Kidney (tissue), 14 donors: Measurements from ENCODE around the gene SOBP. TPM values are rescaled to one million over a fixed set of nuclear protein-coding genes. Genes with fewer than 3 reads are reported as not detected.
"Not testable (repeated sequence)": the region's sequence is repeated elsewhere in the genome, so short reads cannot be mapped to it uniquely, and the experiment has no call there.

Source experiments
- DNase-seq, 5 donors: peaks; one replicate each; pipeline ENCODE4 v3.0.0-alpha.2; 2013 to 2020
- FAIRE-seq: peaks from 2 replicates; lab custom pipeline; 2012; peaks lifted over from hg19 to GRCh38; lab: Jason Lieb, UNC
- H3K27ac ChIP-seq, 2 donors: one replicate each; pipeline ENCODE4 v1.7.0; 2013; ENCODE audit warnings: low read depth in 2 of 2, low read length in 2 of 2, inconsistent platforms in 1 of 2
- H3K27me3 ChIP-seq: one replicate; pipeline ENCODE4 v1.7.1; 2013; ENCODE audit warnings: low read length, inconsistent platforms; ENCODE audit not compliant: control insufficient read depth, insufficient read depth
- H3K36me3 ChIP-seq, 3 donors: one replicate each; pipeline versions ENCODE4 v1.7.0 to v1.7.1; 2013; ENCODE audit warnings: low read length in 3 of 3, control low read depth in 1 of 3, inconsistent platforms in 1 of 3; ENCODE audit not compliant: insufficient read depth in 3 of 3, control insufficient read depth in 2 of 3
- H3K4me1 ChIP-seq, 3 donors: one replicate each; pipeline versions ENCODE4 v1.7.0 to v1.7.1; 2013; ENCODE audit warnings: low read length in 3 of 3, inconsistent platforms in 1 of 3, low read depth in 1 of 3; ENCODE audit not compliant: control insufficient read depth in 2 of 3, insufficient read depth in 2 of 3
- H3K4me3 ChIP-seq, 3 donors: one replicate each; pipeline versions ENCODE4 v1.7.0 to v1.8.1; 2013; ENCODE audit warnings: low read length in 3 of 3, control low read depth in 1 of 3, inconsistent platforms in 1 of 3
- H3K9ac ChIP-seq, 3 donors: one replicate each; pipeline versions ENCODE4 v1.7.0 to v1.7.1; 2013; ENCODE audit warnings: low read length in 3 of 3, control low read depth in 1 of 3, inconsistent platforms in 1 of 3
- H3K9me3 ChIP-seq, 3 donors: one replicate each; pipeline versions ENCODE4 v1.7.0 to v1.7.1; 2013; ENCODE audit warnings: low read length in 3 of 3, control low read depth in 1 of 3, inconsistent platforms in 1 of 3; ENCODE audit not compliant: control insufficient read depth in 2 of 3, insufficient read depth in 1 of 3
- intact Hi-C: fragments of 100-400 bp; cut with DNase I; formaldehyde crosslinking; loops from one replicate; pipeline ENCODE4 v1.11.1; 2022
- polyA plus RNA-seq: library from polyadenylated mRNA; stranded (reverse); fragments of 350-450 nt; fragmentation: Illumina TruSeq; extraction: RNeasy Lipid Tissue Mini Kit (QIAGEN cat#74804); gene quantifications from one replicate; pipeline ENCODE4 v1.2.3, GENCODE V29; 2014; ENCODE audit warnings: low read depth, low replicate concordance; ENCODE audit not compliant: insufficient read depth
- total RNA-seq: library from RNA; stranded (reverse); fragmentation: NEBNext Ultra II Directional; extraction: Animal tissue kit (Norgen Biotek cat#: 25700); gene quantifications from one replicate; pipeline ENCODE4 v1.2.1, GENCODE V29; 2021
- TF ChIP-seq, protein P1 (sequence below): IDR thresholded peaks from 3 replicates; pipeline ENCODE4 v1.5.1; 2012; ENCODE audit warnings: mild to moderate bottlenecking, moderate library complexity, borderline replicate concordance; ENCODE audit not compliant: insufficient read depth; ENCODE audit errors: extremely low read depth
- donor health status: control.
- donor health status: control.
- donor health status: control.
- donor health status: control.
- donor health status: control.
- donor health status: DM: yes; HTN: yes; CAD: no.
- donor health status: Normal renal cell carcinoma (clear cell type).

Gene SOBP
- total and polyA plus RNA-seq, 2 donors from 2014 or later: 5.4 to 9.5 TPM

DNA sequence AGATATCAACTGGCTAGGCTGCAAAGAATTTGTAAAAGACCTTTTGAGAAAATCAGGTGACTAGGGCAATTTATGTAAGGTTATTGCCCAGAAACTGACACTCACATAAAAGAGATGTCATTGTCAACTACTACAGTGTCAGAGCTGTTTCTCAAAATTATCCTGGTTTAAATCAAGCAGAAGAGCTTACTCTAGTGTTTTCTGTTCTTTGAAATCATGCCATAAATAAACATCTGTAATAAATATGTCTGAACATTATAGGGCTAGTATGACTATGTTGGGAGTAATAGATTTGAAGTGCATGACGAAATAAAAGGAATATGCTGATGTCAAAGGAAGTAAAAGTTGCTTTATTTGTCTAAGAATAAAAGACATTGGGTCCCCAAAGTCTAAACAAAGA lies 19.6 kb upstream of the SOBP start:
- TF ChIP-seq, protein P1, sequence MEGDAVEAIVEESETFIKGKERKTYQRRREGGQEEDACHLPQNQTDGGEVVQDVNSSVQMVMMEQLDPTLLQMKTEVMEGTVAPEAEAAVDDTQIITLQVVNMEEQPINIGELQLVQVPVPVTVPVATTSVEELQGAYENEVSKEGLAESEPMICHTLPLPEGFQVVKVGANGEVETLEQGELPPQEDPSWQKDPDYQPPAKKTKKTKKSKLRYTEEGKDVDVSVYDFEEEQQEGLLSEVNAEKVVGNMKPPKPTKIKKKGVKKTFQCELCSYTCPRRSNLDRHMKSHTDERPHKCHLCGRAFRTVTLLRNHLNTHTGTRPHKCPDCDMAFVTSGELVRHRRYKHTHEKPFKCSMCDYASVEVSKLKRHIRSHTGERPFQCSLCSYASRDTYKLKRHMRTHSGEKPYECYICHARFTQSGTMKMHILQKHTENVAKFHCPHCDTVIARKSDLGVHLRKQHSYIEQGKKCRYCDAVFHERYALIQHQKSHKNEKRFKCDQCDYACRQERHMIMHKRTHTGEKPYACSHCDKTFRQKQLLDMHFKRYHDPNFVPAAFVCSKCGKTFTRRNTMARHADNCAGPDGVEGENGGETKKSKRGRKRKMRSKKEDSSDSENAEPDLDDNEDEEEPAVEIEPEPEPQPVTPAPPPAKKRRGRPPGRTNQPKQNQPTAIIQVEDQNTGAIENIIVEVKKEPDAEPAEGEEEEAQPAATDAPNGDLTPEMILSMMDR: no peak
- Histone ChIP-seq H3K4me3 (no peak overlapping the region), H3K9ac (no peak overlapping the region), H3K4me1 (no peaks in the 10 kb centered on the region), H3K36me3 (no peaks in the 10 kb centered on the region), H3K27ac (no peak overlapping the region), H3K9me3 (no peaks in the 10 kb centered on the region), H3K27me3 (no peaks in the 10 kb centered on the region)
- DNase-seq: no peak
- FAIRE-seq: no peak
- intact Hi-C loops: no loop called here

DNA sequence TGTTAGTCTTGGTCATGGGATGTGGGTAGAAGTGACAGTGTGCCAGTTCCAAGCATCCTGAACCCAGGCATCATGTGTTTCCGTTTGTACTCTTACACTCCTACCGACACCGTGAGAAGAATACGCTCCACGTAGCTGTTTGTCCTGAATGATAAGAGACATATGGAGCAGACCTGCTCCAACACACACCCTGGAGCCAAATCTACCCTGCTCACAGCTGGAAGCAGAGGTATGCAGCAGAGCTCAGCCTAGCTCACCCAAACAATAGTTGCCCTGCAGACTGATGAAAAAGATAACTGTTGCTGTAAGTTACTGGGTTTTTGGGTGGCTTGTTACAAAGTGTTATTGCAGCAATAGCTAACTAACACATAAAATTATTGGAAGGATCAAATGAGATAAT lies 16.3 kb upstream of the SOBP start:
- intact Hi-C loops: no loop called here
- no peak for FAIRE-seq

DNA sequence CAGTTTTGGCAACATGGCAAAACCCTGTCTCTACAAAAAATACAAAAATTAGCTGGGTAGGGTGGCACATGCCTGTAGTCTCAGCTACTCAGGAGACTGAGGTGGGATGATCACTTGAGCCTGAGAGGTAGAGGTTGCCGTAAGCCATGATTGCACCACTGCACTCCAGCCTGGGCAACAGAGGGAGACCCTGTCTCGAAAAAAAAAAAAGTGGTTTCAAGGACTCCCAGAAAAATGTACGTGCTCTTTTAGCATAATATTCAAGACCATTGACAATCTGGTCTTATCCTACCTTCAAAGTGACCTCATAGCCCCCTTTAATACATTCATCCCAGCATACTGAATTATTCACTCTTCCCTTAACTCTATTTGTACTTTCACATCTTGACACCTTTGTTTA lies 14.6 kb upstream of the SOBP start:
- DNase-seq, FAIRE-seq, H3K9me3 ChIP-seq, H3K4me1 ChIP-seq, H3K27ac ChIP-seq, H3K9ac ChIP-seq, H3K27me3 ChIP-seq, H3K4me3 ChIP-seq, H3K36me3 ChIP-seq, intact Hi-C loops: not testable (repeated sequence)

More for the DNA sequence above, 16.3 kb upstream of the SOBP start:
- H3K9me3 ChIP-seq: no peaks in the 10 kb centered on the region
- no peaks in the 10 kb centered on the region for H3K36me3 ChIP-seq
- no peaks in the 10 kb centered on the region for H3K4me1 ChIP-seq
- no peak overlapping the region for H3K27ac ChIP-seq
- TF ChIP-seq, protein P1: no peak
- H3K27me3 ChIP-seq: no peaks in the 10 kb centered on the region
- H3K4me3 ChIP-seq: no peak overlapping the region
- no peak for DNase-seq
- H3K9ac ChIP-seq: no peak overlapping the region

DNA sequence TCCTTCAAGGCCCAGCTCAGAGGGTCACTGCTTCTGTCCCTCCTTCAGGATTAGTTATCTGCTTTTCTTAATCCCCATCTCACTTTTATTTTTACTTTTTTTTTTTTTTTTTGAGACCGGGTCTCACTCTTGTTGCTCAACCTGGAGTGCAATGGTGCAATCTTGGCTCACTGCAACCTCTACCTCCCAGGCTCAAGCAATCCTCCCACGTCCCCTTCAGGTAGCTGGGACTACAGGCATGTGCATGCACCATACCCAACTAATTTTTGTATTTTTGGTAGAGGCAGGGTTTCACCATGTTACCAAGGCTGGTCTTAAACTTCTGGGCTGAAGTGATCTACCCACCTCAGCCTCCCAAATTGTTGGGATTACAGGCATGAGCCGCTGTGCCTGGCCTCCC lies 14.1 kb upstream of the SOBP start:
- H3K4me1 ChIP-seq, H3K9me3 ChIP-seq, H3K27me3 ChIP-seq, H3K36me3 ChIP-seq, H3K27ac ChIP-seq, H3K9ac ChIP-seq, intact Hi-C loops, DNase-seq, FAIRE-seq, H3K4me3 ChIP-seq: not testable (repeated sequence)
